Measurements from ENCODE around the gene FRAS1.
A peak's percentile ranks its signal among the peaks of the same experiment; 100 is the strongest.
"Not testable (repeated sequence)": the region's sequence is repeated elsewhere in the genome, so short reads cannot be mapped to it uniquely, and the experiment has no call there.

Gene FRAS1, protein sequence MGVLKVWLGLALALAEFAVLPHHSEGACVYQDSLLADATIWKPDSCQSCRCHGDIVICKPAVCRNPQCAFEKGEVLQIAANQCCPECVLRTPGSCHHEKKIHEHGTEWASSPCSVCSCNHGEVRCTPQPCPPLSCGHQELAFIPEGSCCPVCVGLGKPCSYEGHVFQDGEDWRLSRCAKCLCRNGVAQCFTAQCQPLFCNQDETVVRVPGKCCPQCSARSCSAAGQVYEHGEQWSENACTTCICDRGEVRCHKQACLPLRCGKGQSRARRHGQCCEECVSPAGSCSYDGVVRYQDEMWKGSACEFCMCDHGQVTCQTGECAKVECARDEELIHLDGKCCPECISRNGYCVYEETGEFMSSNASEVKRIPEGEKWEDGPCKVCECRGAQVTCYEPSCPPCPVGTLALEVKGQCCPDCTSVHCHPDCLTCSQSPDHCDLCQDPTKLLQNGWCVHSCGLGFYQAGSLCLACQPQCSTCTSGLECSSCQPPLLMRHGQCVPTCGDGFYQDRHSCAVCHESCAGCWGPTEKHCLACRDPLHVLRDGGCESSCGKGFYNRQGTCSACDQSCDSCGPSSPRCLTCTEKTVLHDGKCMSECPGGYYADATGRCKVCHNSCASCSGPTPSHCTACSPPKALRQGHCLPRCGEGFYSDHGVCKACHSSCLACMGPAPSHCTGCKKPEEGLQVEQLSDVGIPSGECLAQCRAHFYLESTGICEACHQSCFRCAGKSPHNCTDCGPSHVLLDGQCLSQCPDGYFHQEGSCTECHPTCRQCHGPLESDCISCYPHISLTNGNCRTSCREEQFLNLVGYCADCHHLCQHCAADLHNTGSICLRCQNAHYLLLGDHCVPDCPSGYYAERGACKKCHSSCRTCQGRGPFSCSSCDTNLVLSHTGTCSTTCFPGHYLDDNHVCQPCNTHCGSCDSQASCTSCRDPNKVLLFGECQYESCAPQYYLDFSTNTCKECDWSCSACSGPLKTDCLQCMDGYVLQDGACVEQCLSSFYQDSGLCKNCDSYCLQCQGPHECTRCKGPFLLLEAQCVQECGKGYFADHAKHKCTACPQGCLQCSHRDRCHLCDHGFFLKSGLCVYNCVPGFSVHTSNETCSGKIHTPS (N-terminal part only)

DNA sequence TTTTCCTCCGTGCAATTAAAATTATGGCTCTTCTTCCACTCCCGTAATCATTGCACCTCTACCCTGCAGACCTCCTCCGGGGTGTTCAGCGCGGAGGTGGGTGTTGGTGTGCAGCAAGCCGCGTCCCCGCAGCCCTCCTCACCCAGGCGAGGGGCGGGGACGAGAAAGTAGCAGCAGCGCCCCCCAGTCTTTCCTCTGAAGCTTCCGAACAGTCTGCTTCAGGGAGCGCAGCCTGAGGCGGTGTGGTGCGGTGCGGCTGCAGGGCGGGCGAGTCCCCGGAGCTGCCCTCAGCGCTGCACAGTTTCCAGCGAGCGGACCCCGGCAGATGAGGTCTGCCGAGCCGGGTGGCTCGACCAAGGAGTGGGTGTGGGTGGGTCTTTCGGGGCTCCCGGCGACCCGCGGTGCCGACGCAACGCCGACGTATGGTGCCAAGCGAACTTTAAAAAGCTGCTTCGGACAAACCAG lies at the start of gene FRAS1:
FRAS1 (plus strand) TSS at position 189 of the 465 bp plus-strand sequence. CDS start 687 bp downstream, outside the sequence.
- H3K4me3 ChIP-seq = peak within 1 kb of the TSS; percentile 37 to 49 (median 45)
- peak within 1 kb of the TSS in 5 of 21 experiments; percentile 27 to 72 (median 57) for H3K27ac ChIP-seq

DNA sequence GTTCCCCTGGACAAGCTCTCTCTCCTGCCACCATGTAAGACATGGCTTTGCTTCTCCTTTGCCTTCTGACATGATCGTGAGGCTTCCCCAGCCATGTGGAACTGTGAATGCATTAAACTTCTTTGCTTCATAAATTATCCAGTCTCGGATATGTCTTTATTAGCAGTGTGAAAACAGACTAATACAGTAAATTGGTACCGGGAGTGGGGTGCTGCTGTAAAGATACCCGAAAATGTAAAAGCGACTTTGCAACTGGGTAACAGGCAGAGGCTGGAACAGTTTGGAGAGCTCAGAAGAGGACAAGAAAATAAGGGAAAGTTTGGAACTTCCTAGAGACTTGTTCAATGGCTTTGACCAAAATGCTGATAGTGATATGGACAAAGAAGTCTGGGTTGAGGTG lies 46.1 kb upstream of the FRAS1 start:
- H3K27ac ChIP-seq, H3K4me3 ChIP-seq: not testable (repeated sequence)

GRCh38 chr4:78014889-78015886 lies 41.9 kb upstream of the FRAS1 start:
- H3K27ac ChIP-seq = no peak overlapping the region
- no peak overlapping the region for H3K4me3 ChIP-seq

GRCh38 chr4:78018271-78019049 lies 38.7 kb upstream of the FRAS1 start:
- no peak overlapping the region for H3K4me3 ChIP-seq
- H3K27ac ChIP-seq = no peak overlapping the region

DNA sequence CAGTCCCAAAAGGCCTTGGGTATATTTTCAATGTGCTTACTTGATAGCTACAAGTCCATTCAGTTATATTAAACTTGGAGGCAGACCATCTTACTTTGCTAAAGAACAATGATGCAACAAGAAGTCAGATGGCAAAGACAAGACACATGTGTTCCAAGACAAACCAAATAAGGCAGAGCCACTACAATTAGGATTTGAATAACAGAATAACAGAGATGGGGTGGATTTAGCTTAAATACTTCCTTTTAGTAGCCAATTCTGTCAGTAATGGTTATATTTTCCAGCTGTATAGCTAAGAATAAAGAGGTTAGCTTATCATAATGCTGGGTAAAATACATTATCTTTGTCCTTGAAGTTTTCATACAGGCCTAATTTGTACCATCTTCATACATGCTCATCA lies 37.7 kb upstream of the FRAS1 start:
- H3K4me3 ChIP-seq = no peak overlapping the region
- H3K27ac ChIP-seq = no peak overlapping the region

GRCh38 chr4:78020677-78021076 lies 36.4 kb upstream of the FRAS1 start:
- Histone ChIP-seq H3K4me3 (no peak overlapping the region), H3K27ac (no peak overlapping the region)

GRCh38 chr4:78022517-78022916 lies 34.6 kb upstream of the FRAS1 start:
- no peak overlapping the region for H3K27ac ChIP-seq

DNA sequence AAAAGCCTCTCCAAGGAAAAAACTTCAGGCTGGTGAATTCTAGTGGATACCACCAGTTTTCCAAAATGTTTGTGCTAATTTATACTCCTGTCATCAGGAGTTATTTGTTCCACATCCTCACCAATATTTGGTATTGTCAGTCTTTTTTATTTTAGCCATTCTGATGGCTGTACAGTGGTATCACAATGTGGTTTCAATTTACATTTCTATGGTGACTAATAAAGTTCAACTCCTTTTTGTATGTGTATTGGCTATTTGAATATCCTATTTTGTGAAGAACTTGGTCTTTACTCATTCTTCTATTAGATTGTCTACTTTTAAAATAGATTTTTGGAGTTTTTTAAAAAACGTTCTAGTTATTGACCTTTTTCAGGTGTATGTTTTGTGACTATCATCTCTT lies 33.0 kb upstream of the FRAS1 start:
- H3K27ac ChIP-seq = no peak overlapping the region
- no peak overlapping the region for H3K4me3 ChIP-seq

More at GRCh38 chr4:78022517-78022916, 34.6 kb upstream of the FRAS1 start:
- H3K4me3 ChIP-seq = no peak overlapping the region

DNA sequence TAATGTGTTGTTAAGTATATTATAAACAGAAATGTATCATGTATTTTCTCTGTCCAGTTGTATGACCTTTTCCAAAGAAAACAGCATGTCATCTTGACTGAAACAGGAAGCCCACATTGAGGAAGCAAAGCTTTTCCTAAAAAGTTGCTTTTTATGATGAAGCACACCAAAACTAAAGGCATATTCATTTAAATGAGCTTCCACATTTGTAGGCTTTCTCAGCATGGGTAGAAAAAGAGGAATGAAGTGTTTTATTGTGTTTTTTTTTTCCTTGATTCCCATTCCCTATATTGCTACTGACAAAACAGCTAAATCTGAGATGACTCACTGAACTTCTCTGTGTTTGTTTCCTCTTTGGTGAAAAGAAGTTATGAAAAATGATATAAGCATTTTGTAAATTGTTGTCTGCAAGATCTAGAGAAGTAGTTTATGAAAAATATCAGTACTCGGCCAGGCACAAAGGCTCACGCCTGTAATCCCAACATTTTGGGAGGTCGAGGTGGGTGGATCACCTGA lies 32.5 kb upstream of the FRAS1 start:
- Histone ChIP-seq H3K4me3 (no peak overlapping the region), H3K27ac (no peak overlapping the region)

DNA sequence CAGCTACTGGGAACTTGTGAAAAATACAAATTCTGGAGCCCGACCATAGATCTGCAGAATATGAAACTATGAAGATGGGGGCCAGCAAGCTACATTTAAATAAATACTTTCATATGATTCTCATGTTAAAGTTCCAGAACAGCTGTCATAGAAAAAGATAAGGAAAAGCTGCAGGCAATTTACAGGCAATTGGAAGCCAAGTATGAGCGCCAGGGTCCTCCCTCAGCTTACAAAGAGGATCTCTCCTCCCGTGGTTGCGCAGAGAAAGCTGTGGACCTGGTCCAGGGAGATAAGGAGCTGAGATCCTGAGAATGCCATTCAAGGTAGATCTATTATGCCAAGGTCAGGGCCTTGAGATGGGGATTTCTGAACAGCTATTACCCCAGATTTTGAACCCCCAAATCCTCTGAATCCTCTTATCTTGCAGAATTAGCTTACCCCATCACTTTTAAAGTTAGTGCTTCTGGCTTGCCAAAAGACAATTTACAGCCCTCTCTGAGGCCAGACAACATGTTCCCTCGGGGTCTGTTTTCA lies 25.6 kb upstream of the FRAS1 start:
- Histone ChIP-seq H3K4me3 (no peak overlapping the region), H3K27ac (no peak overlapping the region)

GRCh38 chr4:78032446-78032845 lies 24.7 kb upstream of the FRAS1 start:
- Histone ChIP-seq H3K27ac (no peak overlapping the region), H3K4me3 (no peak overlapping the region)

- H3K27ac ChIP-seq = no peak overlapping the region
- no peak overlapping the region for H3K4me3 ChIP-seq
Observed at GRCh38 chr4:78032929-78033328, 24.2 kb upstream of the FRAS1 start.

DNA sequence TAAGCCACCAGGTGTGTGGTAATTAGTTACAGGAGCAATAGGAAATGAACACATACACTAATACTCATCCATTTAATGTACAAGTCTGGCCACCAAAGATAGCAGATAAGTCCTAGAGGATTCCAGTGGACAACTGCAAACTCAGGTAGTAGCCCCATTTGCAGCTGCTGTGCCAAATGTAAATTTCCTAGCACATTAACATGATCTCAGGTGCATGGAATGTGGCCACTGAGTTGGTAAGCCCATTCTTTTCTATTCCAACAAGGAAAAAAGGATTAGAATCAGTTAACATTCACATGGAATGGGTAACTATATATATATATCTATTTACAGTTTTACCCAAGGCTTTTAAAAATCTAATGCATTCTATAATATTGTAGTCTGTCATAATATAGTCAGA lies 23.3 kb upstream of the FRAS1 start:
- H3K27ac ChIP-seq = no peak overlapping the region
- H3K4me3 ChIP-seq = no peak overlapping the region

- H3K4me3 ChIP-seq = no peak overlapping the region
- H3K27ac ChIP-seq = no peak overlapping the region
Observed at GRCh38 chr4:78038704-78039103, 18.4 kb upstream of the FRAS1 start.

DNA sequence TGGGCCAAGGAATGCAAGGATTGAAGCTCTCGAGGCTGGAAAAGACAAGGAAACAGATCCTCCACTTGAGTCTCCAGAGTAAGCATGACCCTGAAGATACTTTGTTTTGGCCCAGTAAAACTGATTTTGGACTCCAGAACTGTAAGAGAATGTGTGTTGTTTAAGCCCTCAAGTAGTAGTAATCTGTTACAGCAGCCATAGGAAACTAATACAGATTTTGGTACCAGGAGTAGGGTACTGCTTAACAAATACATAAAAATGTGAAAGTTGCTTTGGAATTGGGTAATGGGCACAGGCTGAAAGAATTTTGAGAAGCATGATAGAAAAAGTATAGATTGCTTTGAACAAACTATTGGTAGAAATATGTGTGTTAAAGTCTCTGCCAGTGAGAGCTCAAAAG lies 17.4 kb upstream of the FRAS1 start:
- no peak overlapping the region for H3K27ac ChIP-seq

GRCh38 chr4:78040431-78040830 lies 16.7 kb upstream of the FRAS1 start:
- H3K27ac ChIP-seq = no peak overlapping the region
- no peak overlapping the region for H3K4me3 ChIP-seq

More for the DNA sequence above, 17.4 kb upstream of the FRAS1 start:
- no peak overlapping the region for H3K4me3 ChIP-seq

DNA sequence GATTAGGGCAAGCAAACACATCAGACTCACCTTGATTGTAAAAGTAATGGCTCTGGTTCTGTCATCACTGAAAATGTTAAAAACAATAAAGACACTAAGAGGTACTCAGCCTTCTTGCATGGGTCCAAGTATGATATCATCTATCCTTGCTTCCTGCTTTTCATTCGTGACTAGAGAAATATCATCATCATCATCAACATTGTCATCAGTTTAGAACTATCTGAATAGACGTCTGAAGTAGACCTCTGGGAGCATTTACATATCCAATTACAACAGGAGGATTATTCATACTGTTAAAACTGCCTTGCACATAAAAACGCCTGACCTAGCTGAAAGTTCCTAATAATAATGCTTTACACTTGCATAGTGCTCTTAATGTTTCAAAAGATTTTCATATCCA lies 9.8 kb upstream of the FRAS1 start:
- H3K4me3 ChIP-seq = no peak overlapping the region
- H3K27ac ChIP-seq = no peak overlapping the region
